ENCODE results near the gene HPCAL1. TPM values are rescaled to one million over a fixed set of nuclear protein-coding genes. Genes with fewer than 3 reads are reported as not detected.

HPCAL1 gene
- total and polyA plus RNA-seq, 2 donors (not counting 1 experiment from before 2014, with no cell fraction given), result 60.3 to 65.1 TPM

- no peaks in the 10 kb centered on the region for H3K27me3 Mint-ChIP-seq
- ChIA-PET POLR2A (interaction anchor here (0.6 kb wide), 1 partner anchor 28 kb away, joined by 4 read pairs; no protein-coding TSS in a partner anchor), CTCF (no interaction called here)
- Histone ChIP-seq H3K9ac (ENCODE audit: low read length) (no peak overlapping the region), H3K4me1 (ENCODE audit: control insufficient read depth in 2 of 2, insufficient read depth in 2 of 2, low read length in 2 of 2) (peaks cover 11 to 13% of the 10 kb centered on the region in 2 donors), H3K4me3 (ENCODE audit: control extremely low read depth in 1 of 5, extremely low read depth in 1 of 5, insufficient read depth in 1 of 5, low read depth in 2 of 5, low read length in 4 of 5) (no peak overlapping the region), H3K9me3 (ENCODE audit: control extremely low read depth in 1 of 3, control insufficient read depth in 2 of 3, insufficient read depth in 1 of 3, low read length in 2 of 3) (no peaks in the 10 kb centered on the region), H3K4me2 (replicated peaks; ENCODE audit: low read depth, low read length, poor library complexity, severe bottlenecking) (no peak overlapping the region), H2AFZ (ENCODE audit: insufficient read depth, low read depth, low read length, poor library complexity, severe bottlenecking) (no peak overlapping the region), H3K79me2 (ENCODE audit: control insufficient read depth, insufficient read depth, low read length) (peaks cover 78% of the 10 kb centered on the region), H3K36me3 (replicated peaks in 1 of 2; ENCODE audit: control extremely low read depth in 1 of 2, control insufficient read depth in 1 of 2, extremely low read depth in 1 of 2, insufficient read depth in 2 of 2, low read length in 1 of 2) (peaks cover 0 to 22% of the 10 kb centered on the region in 2 experiments), H4K20me1 (ENCODE audit: control insufficient read depth, insufficient read depth, low read length, poor library complexity, severe bottlenecking) (peaks cover 47% of the 10 kb centered on the region), H3K27me3 (replicated peaks in 1 of 4; ENCODE audit: control extremely low read depth in 1 of 4, control insufficient read depth in 3 of 4, insufficient read depth in 4 of 4, low read length in 3 of 4) (no peaks in the 10 kb centered on the region), H3K27ac (ENCODE audit: low read length in 2 of 2) (no peak overlapping the region)
- DNase-seq (no peak), ATAC-seq (ENCODE audit: low read depth) (no peak)
- H3K4me3 Mint-ChIP-seq, result no peak overlapping the region
- no peak overlapping the region for H3K27ac Mint-ChIP-seq
- intact Hi-C loops (cut with micrococcal nuclease), result no loop called here
- 94% methylated on average over 9 of the region's 10 CpGs for WGBS (ENCODE audit: insufficient coverage)
- TF ChIP-seq CTCF (IDR thresholded peaks at IDR 0.05), result no peak
- TF ChIP-seq EZH2 (IDR thresholded peaks at IDR 0.05; ENCODE audit: borderline replicate concordance, insufficient read depth, low read depth, low read length, poor library complexity, severe bottlenecking), result no peak
- no peaks in the 10 kb centered on the region for H3K9me3 Mint-ChIP-seq (ENCODE audit: insufficient read depth)
- peaks cover 40% of the 10 kb centered on the region for H3K4me1 Mint-ChIP-seq
Observed at GRCh38 chr2:10354399-10354798, 51.7 kb downstream of the HPCAL1 start.

GRCh38 chr2:10355471-10356438, 53.1 kb downstream of the HPCAL1 start:
- H3K9me3 Mint-ChIP-seq (ENCODE audit: insufficient read depth), result no peaks in the 10 kb centered on the region
- H3K4me3 Mint-ChIP-seq, result no peak overlapping the region
- Histone ChIP-seq H3K9ac (ENCODE audit: low read length) (no peak overlapping the region), H3K4me2 (replicated peaks; ENCODE audit: low read depth, low read length, poor library complexity, severe bottlenecking) (no peak overlapping the region), H4K20me1 (ENCODE audit: control insufficient read depth, insufficient read depth, low read length, poor library complexity, severe bottlenecking) (peaks cover 58% of the 10 kb centered on the region), H3K4me3 (ENCODE audit: control extremely low read depth in 1 of 5, extremely low read depth in 1 of 5, insufficient read depth in 1 of 5, low read depth in 2 of 5, low read length in 4 of 5) (no peak overlapping the region), H3K27ac (ENCODE audit: low read length in 2 of 2) (no peak overlapping the region), H3K4me1 (ENCODE audit: control insufficient read depth in 2 of 2, insufficient read depth in 2 of 2, low read length in 2 of 2) (peaks cover under 1 to 2% of the 10 kb centered on the region in 2 donors), H3K79me2 (ENCODE audit: control insufficient read depth, insufficient read depth, low read length) (peaks cover 82% of the 10 kb centered on the region), H3K9me3 (ENCODE audit: control extremely low read depth in 1 of 3, control insufficient read depth in 2 of 3, insufficient read depth in 1 of 3, low read length in 2 of 3) (no peaks in the 10 kb centered on the region), H3K36me3 (replicated peaks in 1 of 2; ENCODE audit: control extremely low read depth in 1 of 2, control insufficient read depth in 1 of 2, extremely low read depth in 1 of 2, insufficient read depth in 2 of 2, low read length in 1 of 2) (peaks cover 0 to 25% of the 10 kb centered on the region in 2 experiments), H3K27me3 (replicated peaks in 1 of 4; ENCODE audit: control extremely low read depth in 1 of 4, control insufficient read depth in 3 of 4, insufficient read depth in 4 of 4, low read length in 3 of 4) (no peaks in the 10 kb centered on the region), H2AFZ (ENCODE audit: insufficient read depth, low read depth, low read length, poor library complexity, severe bottlenecking) (no peak overlapping the region)
- ChIA-PET POLR2A (interaction anchor here (0.6 kb wide), 1 partner anchor 20 kb away, joined by 3 read pairs; no protein-coding TSS in a partner anchor), CTCF (no interaction called here)
- ATAC-seq (ENCODE audit: low read depth), result no peak
- TF ChIP-seq EZH2 (IDR thresholded peaks at IDR 0.05; ENCODE audit: borderline replicate concordance, insufficient read depth, low read depth, low read length, poor library complexity, severe bottlenecking) (no peak), CTCF (IDR thresholded peaks at IDR 0.05) (no peak)
- DNase-seq, result no peak
- no peaks in the 10 kb centered on the region for H3K27me3 Mint-ChIP-seq
- WGBS (ENCODE audit: insufficient coverage), result 92% methylated on average over 11 of the region's 16 CpGs
- H3K27ac Mint-ChIP-seq, result no peak overlapping the region
- H3K4me1 Mint-ChIP-seq, result peaks cover 30% of the 10 kb centered on the region
- intact Hi-C loops (cut with micrococcal nuclease), result no loop called here
